NCI-H1417 (cell line): ENCODE data around the gene PATZ1.
"Not testable (repeated sequence)": the region's sequence is repeated elsewhere in the genome, so short reads cannot be mapped to it uniquely, and the experiment has no call there.

Source experiments
- DNase-seq, 3 experiments: peaks; one replicate each; lab custom pipeline; 2025; lab: John Stamatoyannopoulos, UW

Gene PATZ1

GRCh38 chr22:31343235-31344191, 2.6 kb downstream of the PATZ1 start:
- DNase-seq = peak in 2 of 3 experiments; percentile 79 to 89

- peak in 2 of 3 experiments; percentile 17 to 54 for DNase-seq
These were observed 3.6 kb downstream of the PATZ1 start for GRCh38 chr22:31342389-31343140.

- peak in 1 of 3 experiments; percentile 1 for DNase-seq
These were observed 4.6 kb downstream of the PATZ1 start for GRCh38 chr22:31341386-31342088.

GRCh38 chr22:31340765-31341247, 5.3 kb downstream of the PATZ1 start:
- no peak for DNase-seq

- peak in 2 of 3 experiments; percentile 16 to 48 for DNase-seq
These were observed 5.8 kb downstream of the PATZ1 start for GRCh38 chr22:31340360-31340759.

GRCh38 chr22:31339148-31339832, 6.9 kb downstream of the PATZ1 start:
- peak in 1 of 3 experiments; percentile 0 for DNase-seq

- no peak for DNase-seq
These were observed 9.0 kb downstream of the PATZ1 start for GRCh38 chr22:31337178-31337577.

GRCh38 chr22:31334329-31334728, 11.8 kb downstream of the PATZ1 start:
- no peak for DNase-seq

- no peak for DNase-seq
These were observed 12.5 kb downstream of the PATZ1 start for GRCh38 chr22:31333641-31334040.

- no peak for DNase-seq
These were observed 13.3 kb downstream of the PATZ1 start for GRCh38 chr22:31332886-31333285.

- DNase-seq = no peak
These were observed 14.1 kb downstream of the PATZ1 start for GRCh38 chr22:31332010-31332409.

- no peak for DNase-seq
These were observed 16.5 kb downstream of the PATZ1 start for GRCh38 chr22:31329453-31330215.

- DNase-seq = no peak
These were observed 17.1 kb downstream of the PATZ1 start for GRCh38 chr22:31329029-31329428.

GRCh38 chr22:31328544-31328960, 17.6 kb downstream of the PATZ1 start:
- no peak for DNase-seq

GRCh38 chr22:31327806-31328543, 18.2 kb downstream of the PATZ1 start:
- DNase-seq = no peak

- DNase-seq = no peak
These were observed 19.3 kb downstream of the PATZ1 start for GRCh38 chr22:31326877-31327276.

- DNase-seq = no peak
These were observed 22.3 kb downstream of the PATZ1 start for GRCh38 chr22:31323578-31324550.

- DNase-seq = no peak
These were observed 24.7 kb downstream of the PATZ1 start for GRCh38 chr22:31321421-31321820.

GRCh38 chr22:31314220-31314619, 31.9 kb downstream of the PATZ1 start:
- DNase-seq = not testable (repeated sequence)
